GM13977 (cell line): ENCODE results near the gene ACTL10.

ENCODE experiments used
- DNase-seq: peaks from one replicate; pipeline ENCODE4 v3.0.0; 2012; ENCODE audit warnings: low spot score
- CTCF ChIP-seq: IDR thresholded peaks from 2 replicates; pipeline ENCODE4 v1.5.1; 2012; ENCODE audit warnings: mild to moderate bottlenecking, control low read depth; ENCODE audit not compliant: insufficient read depth; ENCODE audit errors: extremely low read depth, missing control alignments
- in situ Hi-C: fragments of 300-500 bp; cut with MboI; formaldehyde crosslinking; loops from one replicate; pipeline ENCODE4 v1.12.0; 2022; ENCODE audit warnings: low sequenced_read_pairs, low pct_unique_long_range_greater_than_20kb, mixed read lengths, inconsistent platforms; ENCODE audit not compliant: unreplicated experiment

The ACTL10 gene

GRCh38 chr20:33713865-33714367, 47.2 kb downstream of the ACTL10 start:
- no peak for DNase-seq
- in situ Hi-C loops: no loop called here
- TF ChIP-seq CTCF: no peak

DNA sequence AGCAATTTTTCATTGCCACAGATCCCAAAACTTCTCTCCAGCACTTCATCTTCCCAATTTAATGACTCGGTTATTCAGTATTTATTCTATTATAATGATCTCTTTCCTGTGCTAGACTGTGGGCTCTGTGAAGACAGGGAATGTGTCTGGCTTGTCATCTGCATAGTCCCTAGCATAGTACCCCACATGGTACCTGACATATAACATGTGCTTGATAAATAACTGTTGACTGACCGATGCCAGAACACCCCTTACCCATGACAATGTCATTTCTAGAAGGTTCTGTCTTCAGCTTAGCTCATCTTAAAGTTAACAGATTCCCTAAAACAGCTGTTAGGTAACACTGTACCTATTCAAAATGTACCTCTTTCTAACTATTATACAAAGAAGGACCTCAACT, 49.8 kb downstream of the ACTL10 start:
- no peak for TF ChIP-seq CTCF
- in situ Hi-C loops: no loop called here
- no peak for DNase-seq
